H1 (cell line): ENCODE results near the gene WDR59. TPM values are rescaled to one million over a fixed set of nuclear protein-coding genes. Genes with fewer than 3 reads are reported as not detected.

Experiments used
- SIX5 ChIP-seq: IDR thresholded peaks from 2 replicates; pipeline ENCODE4 v1.6.1; 2011; ENCODE audit warnings: mild to moderate bottlenecking, low read depth, low read length
- YY1 ChIP-seq: IDR thresholded peaks from 2 replicates; pipeline ENCODE4 v1.6.1; 2011; ENCODE audit warnings: low read depth, mild to moderate bottlenecking, low read length
- polyA plus RNA-seq, 7 experiments: library from polyadenylated mRNA; depleted of rRNA in 3 of 7; stranded (reverse) in 5 of 7; unstranded in 2 of 7; fragments of >200 nt in 5 of 7; fragments of 200-250 nt in 2 of 7; gene quantifications; 1 replicate in 5 of 7; 2 replicates in 1 of 7; 4 replicates in 1 of 7; pipeline versions ENCODE4 v1.2.1 to v1.2.3, GENCODE V29; 2011 to 2013; ENCODE audit warnings: missing spikeins in 2 of 7, mixed read lengths in 2 of 7
- total RNA-seq: library from RNA; stranded (reverse); fragmentation: NEBNext Ultra II Directional; extraction: Animal tissue kit (Norgen Biotek cat#: 25700); gene quantifications from 2 replicates; pipeline ENCODE4 v1.2.1, GENCODE V29; 2021

The WDR59 gene
- total and polyA plus RNA-seq, 2 of the 8 experiments (the other 6 are each of a cell fraction or from before 2014, with no cell fraction given) = 84.2 to 124 TPM

- TF ChIP-seq SIX5 (no peak), YY1 (no peak)
These were observed 152.7 kb downstream of the WDR59 start (continued) for GRCh38 chr16:74832228-74832627.
